HK-2 (cell line): Measurements from ENCODE around the gene PTPRT.

Experiments
- DNase-seq: peaks from one replicate; pipeline ENCODE4 v3.0.0-alpha.2; 2018; ENCODE audit not compliant: unreplicated experiment

PTPRT gene

DNA sequence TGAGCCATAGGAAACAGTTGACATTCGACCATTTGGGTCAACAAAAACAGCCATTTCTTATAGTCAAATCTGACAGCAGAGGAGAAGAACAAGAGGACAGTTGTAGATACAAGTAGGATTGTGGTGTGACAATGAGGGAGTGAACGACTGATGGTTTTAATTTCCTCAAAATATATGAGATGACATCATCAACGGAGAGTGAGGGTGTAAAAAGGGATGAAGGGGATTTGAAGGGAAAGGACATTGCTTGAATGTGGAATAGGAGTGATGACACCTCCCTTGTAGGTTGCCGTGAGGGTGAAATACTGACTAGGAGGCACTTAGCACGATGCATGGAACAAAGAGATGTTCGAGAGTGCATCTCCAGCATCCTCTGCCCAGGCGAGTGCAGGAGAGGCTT lies 1071.7 kb downstream of the PTPRT start:
- no peak for DNase-seq

DNA sequence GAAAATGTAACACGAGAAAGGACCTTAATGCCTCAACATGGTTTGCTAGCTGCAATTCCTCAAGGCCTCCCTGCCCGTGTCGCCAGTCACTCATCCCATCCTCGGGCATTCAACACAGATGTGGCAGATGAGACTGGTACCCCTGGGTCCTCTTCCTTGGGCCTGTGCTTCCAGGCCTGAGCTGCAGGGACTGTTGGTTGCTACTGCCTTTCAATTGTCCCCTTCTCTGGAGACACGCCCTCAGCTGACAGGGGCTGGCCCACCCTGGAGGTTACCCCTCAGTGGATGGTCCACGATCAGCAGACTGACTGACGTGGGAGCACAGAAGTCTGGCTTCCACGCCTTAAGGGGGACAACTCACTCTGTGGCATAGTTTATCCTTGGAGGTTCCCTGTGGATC lies 1076.5 kb downstream of the PTPRT start:
- DNase-seq, result no peak

DNA sequence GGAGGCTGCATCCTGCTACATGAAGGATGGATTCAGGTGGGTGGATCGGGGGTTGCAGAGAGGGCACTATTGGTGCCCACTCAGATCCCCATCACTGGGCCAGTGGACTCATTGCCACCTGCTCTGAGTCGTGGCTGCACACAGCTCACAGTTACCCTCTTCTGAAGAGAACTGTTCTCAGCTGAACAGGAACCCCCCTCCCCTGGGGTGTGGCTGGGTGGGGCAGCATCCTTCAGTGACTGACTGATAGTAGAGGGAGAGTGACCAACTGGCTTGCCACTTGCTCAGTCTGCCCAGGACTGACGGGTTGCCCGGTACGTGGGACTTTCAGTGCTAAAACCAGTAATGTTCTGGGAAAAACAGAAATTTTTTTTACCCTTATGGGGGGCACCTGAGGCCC lies 1077.5 kb downstream of the PTPRT start:
- no peak for DNase-seq

DNA sequence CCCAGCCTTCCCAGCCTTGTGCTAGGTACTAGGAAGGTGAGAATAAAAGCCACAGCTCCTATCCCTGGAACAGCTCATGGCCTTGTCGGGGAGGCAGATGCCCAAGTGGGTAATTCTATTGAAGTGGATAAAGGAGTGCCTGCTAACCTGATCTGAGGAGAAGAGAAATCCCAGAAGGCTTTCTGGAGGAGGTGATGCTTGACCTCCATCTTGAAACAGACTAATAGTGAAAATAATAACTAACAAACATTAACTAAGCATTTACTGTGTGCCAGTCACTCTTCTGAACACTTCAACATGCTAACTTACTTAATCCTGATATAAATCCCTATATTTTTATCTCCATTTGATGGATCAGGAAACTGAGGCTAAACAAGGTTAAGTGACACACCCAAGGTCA lies 1078.4 kb downstream of the PTPRT start:
- no peak for DNase-seq

DNA sequence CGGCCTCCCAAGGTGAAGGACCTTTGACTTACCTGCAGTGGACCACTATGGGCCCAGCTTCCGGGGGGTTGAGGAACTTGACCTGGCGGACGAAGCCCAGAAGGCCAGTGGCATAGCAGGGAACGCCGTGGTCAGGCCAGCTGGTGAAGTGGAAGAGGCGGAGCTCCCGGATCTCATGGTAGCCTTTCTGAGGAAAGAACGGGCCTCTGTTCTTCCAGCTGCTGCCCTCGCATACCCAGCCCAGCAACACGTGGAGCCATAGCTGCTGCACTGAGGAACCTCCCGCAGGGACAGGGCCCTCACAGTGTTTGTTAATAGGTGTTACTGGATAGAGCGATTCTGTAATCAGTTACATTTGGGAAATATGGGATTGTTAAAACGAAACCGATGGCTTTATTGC lies 1079.4 kb downstream of the PTPRT start:
- DNase-seq, result no peak

DNA sequence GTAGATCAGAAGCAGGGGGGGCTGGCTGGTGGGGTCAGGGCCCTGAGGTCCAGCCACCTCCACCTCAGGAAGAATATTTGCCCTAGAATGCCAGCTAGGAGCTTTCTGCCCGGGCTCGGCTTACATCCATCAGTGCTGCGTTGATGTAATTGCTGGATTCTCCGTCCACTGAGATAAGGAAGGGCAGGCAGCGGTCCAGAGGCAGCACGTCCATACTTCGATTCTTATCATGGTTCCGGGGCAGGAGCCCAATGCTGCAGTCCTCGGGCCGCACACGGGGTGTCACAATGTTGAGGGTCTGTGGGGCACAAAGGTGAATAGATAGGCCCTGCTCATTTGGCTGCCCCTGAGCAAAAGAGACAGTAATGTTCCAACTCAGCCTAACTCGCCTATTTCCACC lies 1087.7 kb downstream of the PTPRT start:
- DNase-seq, result no peak

DNA sequence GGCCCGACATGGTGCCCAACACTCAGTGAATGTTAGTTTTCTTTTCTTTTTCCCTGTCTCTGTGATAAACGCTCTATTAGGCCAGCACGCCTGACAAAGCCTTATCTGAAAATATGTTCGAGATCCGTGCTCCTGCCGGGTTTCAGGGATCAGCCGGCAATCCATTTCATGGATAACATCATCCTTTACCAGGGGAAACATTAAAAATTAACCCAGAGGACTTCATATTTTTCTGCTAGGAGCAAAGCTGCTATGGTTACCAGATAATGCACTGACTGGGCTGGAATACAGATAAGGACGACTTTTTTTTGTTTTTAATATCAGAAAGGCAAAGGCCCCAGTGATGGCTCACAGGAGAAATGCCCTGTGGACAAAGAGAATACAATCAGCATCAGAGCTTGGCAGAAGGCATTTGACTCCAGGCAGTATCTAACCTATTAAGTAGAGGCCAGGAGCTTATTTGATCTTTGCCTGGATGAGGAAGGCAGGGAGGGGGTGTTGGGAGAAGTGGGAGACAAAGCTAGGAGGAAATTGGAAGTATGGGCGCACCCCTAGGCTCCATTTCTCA lies 1089.5 kb downstream of the PTPRT start:
- no peak for DNase-seq

DNA sequence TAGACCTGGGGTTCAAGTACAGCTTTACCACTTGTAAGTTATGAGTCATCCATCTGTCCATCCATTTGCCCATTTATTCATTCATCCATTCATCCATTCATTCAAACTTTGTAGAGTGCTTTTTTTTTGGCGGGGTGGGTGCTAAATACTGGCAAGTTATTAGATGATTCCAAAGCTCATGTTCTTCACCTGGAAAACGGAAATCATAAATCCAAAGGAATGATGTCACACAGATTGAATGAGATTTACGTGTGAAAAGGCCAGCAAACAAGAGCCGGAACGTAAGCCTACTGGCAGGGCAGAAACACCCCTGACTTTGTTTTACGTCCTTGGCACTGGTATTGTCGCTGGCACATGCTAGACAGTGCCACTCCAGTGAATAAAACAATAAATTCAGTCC lies 1090.6 kb downstream of the PTPRT start:
- DNase-seq, result no peak

DNA sequence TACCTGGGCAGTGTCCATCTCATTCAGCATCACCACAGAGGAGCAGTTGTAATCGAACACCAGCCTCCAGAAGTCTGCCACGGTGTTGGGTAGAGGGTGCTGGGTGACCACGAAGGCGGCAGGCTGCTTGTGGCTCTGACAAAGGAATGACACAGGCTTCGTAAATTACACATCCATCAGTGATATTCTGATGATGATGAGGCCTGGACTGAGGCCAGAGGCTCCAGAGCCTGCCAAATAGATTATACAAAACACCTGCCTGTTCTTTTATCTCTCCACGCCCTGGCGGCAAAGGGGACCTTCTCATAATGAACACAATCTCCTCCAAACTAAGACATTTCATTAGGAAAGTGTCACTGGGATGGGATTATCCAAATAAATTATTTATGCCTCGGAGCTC lies 1091.3 kb downstream of the PTPRT start:
- DNase-seq, result no peak

DNA sequence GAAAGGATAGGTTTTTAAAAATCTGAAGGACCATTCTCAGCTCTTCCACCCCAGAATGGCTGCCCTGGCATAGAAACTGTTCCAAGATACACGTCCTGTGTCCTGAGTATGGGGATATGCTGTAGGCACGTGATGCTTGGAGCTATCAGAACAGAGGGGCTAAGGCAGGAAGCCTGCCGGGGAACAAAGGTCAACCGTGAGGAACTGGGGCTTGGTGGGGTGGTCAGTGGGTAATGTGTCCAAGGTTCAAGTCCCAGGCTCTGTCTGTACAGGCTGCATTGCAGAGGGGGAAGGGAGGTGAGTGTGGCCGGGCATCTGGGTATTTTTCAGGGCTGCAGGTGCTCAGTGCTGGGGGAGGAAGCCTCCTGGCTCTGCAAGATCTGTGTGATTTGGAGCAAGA lies 1092.0 kb downstream of the PTPRT start:
- no peak for DNase-seq

DNA sequence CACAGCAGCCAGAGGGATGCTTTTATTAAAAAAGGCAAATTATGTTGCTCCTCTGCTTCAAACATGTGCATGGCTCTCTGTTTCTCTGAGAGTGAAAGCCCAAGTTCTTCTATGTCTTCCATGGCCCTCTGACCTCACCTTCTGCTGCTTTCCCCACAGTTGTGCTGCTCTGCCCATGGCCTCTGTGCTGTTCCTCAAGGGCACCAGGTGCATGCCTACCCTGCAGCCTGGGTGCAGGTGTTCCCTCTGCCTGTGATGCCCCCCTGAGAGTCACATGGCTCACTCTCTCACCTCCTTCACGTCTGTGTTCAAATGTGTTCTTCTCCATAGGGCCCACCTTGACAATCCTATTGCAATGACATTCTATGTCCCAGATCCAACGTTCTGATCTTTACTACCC lies 1094.5 kb downstream of the PTPRT start:
- no peak for DNase-seq

DNA sequence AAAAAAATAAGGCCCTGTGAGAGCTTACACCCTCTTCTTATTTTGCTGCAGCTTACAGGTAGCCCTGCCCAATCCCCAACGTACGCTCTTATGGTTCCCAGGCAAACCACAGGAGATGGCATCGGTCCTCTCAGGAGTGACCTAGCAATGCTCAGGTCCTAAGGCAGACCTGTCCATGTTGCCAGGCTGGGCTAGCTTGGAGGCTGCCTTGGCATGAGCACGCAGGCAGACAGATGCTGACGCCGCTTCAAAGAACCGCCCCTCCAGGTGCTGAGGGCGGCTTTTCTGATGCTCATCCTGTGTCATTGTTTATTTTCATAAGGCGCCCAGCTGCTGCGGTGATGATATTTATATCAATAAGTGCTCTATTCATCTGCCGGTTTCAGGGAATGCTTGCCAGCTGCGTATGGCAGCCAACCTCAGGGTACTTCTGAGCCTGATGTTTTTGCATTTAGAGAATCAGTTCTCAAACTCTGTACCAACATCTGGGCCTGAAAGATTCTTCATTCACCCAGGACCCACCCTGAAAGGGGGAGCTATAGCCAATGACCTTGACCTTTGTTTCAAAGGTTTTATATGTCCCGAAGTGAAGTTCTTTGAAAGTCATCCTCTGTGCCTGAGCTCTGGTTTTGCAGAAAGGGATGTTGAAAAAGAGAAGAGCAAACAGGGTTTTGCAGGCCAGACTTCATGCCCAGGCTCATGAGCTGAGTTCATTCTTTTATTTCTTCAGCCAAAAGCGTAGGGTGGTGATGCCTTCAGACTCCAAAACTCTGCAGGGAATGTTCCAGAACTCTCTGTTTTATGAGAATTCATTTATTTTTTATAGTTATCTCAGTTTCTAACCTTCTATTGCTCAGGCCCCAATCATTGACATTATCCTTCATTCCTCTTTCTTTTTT lies 1095.9 kb downstream of the PTPRT start:
- DNase-seq, result no peak

DNA sequence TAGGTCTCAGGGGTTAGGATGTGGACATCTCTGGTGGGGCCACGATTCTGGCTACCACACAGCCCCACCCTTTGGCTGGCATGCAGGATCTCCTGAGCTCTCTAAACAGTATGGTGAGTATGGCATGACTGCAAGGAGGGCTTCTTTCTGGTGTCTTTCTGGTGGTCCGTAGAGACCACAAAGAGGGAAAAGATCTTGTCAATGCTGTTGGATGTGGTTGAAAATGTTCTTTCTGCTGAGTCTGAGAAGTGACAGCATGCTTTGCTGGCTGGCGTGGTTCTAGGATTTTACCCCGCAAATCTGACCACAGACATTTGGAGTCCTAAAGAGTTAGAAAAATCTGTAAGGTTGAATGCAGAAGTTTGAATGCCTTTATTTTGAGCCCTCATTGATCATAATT lies 1096.7 kb downstream of the PTPRT start:
- no peak for DNase-seq

DNA sequence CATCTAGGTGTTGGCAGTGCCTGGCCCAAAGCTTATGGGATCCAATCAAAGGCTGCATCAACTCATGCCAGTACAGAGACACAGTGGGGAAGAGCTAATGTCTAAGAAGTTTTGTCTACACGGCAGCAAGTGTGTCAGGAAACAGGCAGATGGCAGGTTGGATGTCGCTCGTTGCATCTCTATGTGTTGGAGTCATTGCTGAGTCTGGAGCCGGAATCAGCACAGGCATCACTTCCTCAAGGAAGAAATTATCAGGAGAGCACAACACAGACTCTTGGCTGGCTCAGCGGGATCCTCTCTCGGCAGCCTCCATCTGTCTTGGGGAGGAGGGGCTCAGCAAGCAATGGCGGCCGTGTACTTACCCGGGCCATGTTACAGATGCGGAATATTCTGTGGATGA lies 1104.3 kb downstream of the PTPRT start:
- DNase-seq, result no peak

DNA sequence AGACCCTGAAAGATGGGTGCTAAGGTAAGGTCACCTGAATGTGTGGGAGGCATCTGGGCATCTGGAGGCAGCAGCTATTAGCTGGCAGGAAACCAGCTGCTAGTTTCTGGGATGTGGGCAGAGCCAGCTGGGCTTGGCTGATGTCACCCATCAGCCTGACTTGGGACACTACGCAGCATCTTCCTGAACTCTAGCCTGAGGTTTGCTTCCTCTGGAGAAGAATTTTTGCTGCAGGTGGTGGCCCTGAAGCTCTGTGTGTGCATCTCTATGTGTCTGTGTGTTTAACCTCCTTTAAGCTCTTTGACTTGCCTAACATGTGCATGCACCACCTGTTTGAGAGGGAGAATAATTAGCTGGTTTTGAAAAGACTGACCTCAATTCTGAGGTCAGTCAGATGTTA lies 1106.4 kb downstream of the PTPRT start:
- no peak for DNase-seq

DNA sequence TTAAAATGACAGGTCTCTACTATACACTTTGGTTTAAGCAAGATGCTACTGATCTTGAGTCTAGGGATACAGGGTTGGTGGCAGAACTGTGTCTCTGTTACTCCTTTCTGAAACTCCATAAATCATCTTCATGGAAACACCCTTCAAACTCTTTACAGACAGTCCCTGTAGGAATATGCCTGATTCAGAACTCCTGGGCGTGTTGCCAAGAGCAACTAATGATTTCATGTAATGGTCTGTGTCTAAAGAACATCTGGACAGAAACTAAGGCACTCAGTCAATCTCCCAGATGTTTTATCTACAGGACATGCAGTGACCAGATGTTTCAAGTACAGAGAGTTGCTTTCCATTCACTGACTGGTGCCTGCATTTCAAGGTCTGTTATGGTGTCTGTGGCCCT lies 1107.1 kb downstream of the PTPRT start:
- no peak for DNase-seq

DNA sequence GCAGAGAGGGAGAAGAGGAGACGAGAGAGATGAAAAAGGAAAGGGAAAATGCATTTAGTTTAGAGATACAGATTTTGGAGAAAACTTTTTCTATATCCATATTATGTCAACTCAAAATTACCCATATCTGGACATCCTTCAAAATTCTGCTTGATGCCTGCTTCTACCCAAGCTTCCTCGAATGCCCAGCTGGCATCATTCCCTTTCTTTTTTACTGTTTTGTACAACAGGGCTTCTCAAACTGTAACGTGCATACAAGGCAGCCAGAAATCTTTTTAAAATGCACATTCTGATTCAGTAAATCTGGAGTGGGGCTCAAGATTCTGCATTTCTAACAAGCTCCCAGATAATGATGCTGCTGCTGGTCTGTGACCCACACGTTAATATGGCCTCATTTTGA lies 1108.8 kb downstream of the PTPRT start:
- DNase-seq, result no peak

DNA sequence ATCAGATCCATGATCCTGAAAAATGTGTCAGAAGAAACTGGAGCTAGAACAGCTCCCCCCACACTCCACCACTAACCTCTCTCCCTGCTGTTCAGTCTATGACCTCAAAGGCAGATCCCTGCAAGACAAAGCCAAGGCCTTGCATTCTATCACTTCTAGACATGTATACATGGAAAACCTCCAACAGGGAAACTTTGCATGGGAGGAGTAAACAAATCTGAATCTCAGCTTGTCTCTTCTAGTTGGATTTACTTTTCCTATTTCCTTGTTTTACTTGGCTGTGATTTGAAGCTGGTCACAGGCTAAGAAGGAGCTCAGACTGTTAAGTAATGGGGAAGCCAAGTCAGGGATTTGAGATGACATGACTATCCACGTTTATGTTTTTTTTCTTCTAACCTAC lies 1114.8 kb downstream of the PTPRT start:
- DNase-seq, result no peak

DNA sequence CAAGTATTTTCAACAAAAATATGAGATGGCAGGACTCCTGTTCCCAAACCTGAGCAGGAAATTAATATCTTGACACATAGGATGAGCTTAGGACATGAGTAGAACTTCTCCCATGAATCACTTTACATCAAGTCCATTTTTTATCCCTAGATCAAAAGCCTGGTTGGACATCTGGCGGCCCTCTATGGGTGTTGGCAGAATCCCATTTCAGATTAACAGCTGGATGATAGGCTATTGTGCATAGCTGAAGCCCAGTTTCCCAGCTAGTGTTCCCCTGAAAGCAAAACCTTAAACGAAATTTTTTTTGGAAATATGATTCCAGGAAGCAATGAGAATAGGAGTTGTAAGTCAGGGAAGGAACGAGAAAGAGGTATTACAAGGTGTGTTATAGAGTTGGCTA lies 1122.1 kb downstream of the PTPRT start:
- DNase-seq, result no peak

DNA sequence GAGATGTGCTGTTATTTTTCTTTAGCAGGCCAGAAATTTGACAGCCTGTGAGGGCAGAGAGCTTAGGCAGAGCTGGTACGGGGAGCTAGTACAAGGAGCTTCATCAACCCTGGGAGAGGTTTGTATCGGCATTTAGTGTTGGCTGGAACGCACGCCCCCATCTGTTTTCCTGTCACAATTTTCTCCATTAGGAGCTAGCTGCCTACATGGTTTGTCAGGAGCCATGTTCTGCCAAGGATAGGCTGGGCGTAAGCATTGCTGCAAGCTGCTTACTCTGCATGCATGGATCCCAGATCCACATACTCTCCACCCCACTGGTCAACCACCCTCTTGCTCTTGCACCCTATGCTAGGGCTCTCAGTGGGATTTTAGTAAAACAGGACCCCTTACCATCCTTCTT lies 1122.5 kb downstream of the PTPRT start:
- DNase-seq, result no peak

DNA sequence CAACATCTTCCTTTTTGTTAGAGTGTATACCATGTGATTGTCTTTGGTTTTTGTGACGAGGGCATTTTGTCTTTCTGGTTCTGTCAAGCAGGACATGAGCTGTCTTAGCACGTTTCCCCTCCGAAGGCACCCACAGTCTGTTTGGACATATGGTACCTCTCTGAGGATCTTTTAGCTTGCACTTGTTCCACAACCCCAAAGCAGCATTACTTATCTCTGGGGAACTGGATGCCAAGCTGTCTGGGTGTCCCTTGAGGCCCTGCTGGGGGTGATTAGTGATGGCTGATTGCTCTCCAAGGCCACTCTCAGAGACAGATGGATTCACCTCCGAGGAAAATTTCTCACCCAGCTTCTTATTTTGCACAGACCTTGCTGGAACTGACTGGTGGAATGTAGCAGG lies 1126.6 kb downstream of the PTPRT start:
- DNase-seq, result no peak

DNA sequence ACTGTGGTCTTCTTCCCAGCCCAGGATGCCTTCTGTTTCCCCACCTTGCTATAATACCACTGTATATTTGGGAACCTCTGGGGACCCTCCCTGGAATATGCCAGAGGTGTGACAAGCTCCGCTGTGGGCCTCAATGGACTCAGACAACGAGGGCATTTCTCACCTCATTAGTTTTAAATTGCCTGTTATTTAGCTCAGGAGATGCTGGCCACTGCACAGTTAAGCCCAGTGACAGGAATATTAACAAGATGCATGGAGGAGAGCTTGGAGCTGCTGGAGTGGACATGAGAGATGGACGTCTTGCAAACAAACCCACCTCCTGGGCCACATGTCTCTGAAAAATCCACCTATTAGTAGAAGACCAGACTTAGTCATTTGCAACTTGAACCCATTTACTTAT lies 1136.4 kb downstream of the PTPRT start:
- no peak for DNase-seq

DNA sequence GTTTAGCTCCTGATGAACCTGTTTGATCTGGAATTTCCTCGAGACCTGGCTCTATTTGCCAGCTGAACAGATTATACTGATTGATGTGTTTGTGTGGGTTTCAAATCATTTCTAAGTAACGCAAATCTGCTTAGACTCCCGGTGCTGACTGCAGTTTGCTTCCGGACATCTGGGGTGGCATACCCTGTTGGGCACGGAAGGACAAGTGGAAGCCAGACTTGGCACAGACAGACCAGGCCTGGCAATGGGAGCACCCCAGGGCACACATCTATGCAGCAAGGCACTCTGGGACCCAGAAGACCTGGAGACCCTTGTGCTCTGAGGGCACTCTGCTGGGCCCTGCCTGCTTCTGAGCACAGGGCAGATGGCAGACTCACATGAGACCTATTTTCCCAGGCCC lies 1137.8 kb downstream of the PTPRT start:
- no peak for DNase-seq
